HepG2 (cell line): ENCODE measurements around the gene STK25. TPM values are rescaled to one million over a fixed set of nuclear protein-coding genes. Genes with fewer than 3 reads are reported as not detected.

Experiments
- AKAP8 ChIP-seq: sonication (generic); formaldehyde crosslinking; IDR thresholded peaks from 2 replicates; pipeline ENCODE4 v1.5.1; 2020; ENCODE audit warnings: mild to moderate bottlenecking, missing genetic modification reagents
- ASH2L ChIP-seq: fragments of 300-600, 200-600 bp; sonication (generic); IDR thresholded peaks from 2 replicates; pipeline ENCODE4 v1.7.0; 2017; ENCODE audit warnings: low read depth, mild to moderate bottlenecking, moderate library complexity, mixed read lengths, low read length; ENCODE audit not compliant: insufficient read length
- EED ChIP-seq: sonication (generic); formaldehyde crosslinking; IDR thresholded peaks from 2 replicates; pipeline ENCODE4 v1.5.0; 2020; ENCODE audit warnings: mild to moderate bottlenecking, missing genetic modification reagents
- HMG20A ChIP-seq: IDR thresholded peaks from 2 replicates; pipeline ENCODE4 v1.6.1; 2016; ENCODE audit warnings: borderline replicate concordance
- HNRNPH1 ChIP-seq: fragments of 200-400 bp; formaldehyde crosslinking; optimal IDR thresholded peaks from 2 replicates; pipeline ENCODE3; 2017; ENCODE audit warnings: mild to moderate bottlenecking, low read depth, low read length
- KMT2B ChIP-seq: IDR thresholded peaks from 2 replicates; pipeline ENCODE4 v1.6.1; 2016; ENCODE audit warnings: missing genetic modification reagents, missing compliant biosample characterization
- NFATC3 ChIP-seq: sonication (generic); formaldehyde crosslinking; IDR thresholded peaks from 2 replicates; pipeline ENCODE4 v1.5.1; 2020; ENCODE audit warnings: mild to moderate bottlenecking, missing genetic modification reagents
- PAWR ChIP-seq: sonication (generic); formaldehyde crosslinking; IDR thresholded peaks from 2 replicates; pipeline ENCODE4 v1.4.0; 2020; ENCODE audit warnings: missing genetic modification reagents, mild to moderate bottlenecking, borderline replicate concordance
- PLSCR1 ChIP-seq: sonication (generic); formaldehyde crosslinking; IDR thresholded peaks from 2 replicates; pipeline ENCODE4 v1.5.0; 2020; ENCODE audit warnings: missing genetic modification reagents, mild to moderate bottlenecking, borderline replicate concordance
- ZKSCAN8 ChIP-seq: IDR thresholded peaks from 2 replicates; pipeline ENCODE4 v1.6.1; 2016; ENCODE audit warnings: borderline replicate concordance, missing genetic modification reagents, missing compliant biosample characterization
- ZNF296 ChIP-seq: sonication (generic); formaldehyde crosslinking; conservative IDR thresholded peaks from 2 replicates; pipeline ENCODE4 v1.5.0; 2020; ENCODE audit warnings: mild to moderate bottlenecking, missing genetic modification reagents
- ZNF605 ChIP-seq: sonication (generic); formaldehyde crosslinking; IDR thresholded peaks from 2 replicates; pipeline ENCODE4 v1.8.0; 2022; ENCODE audit warnings: mild to moderate bottlenecking, missing genetic modification reagents
- polyA plus RNA-seq, 8 experiments: library from polyadenylated mRNA; depleted of rRNA in 3 of 8; stranded (reverse) in 7 of 8; unstranded in 1 of 8; fragments of >200 nt; fragmentation: Illumina TruSeq in 4 of 8; extraction: Trizol in 4 of 8; gene quantifications; 2 replicates each; pipeline versions ENCODE4 v1.2.1 to v1.2.3, GENCODE V29; 2011 to 2016; ENCODE audit warnings: low read depth in 4 of 8, missing spikeins in 1 of 8, mixed read lengths in 1 of 8; ENCODE audit not compliant: insufficient read depth in 1 of 8
- total RNA-seq, 5 experiments: library from RNA; depleted of rRNA; stranded (reverse); fragments of >200 nt; fragmentation: Illumina TruSeq; extraction: Trizol; gene quantifications; 2 replicates each; pipeline ENCODE4 v1.2.3, GENCODE V29; 2016; ENCODE audit warnings: low read depth in 1 of 5
- TF ChIP-seq, protein P1 (sequence below): sonication (generic); formaldehyde crosslinking; IDR thresholded peaks from 2 replicates; pipeline ENCODE4 v1.4.0; 2020; ENCODE audit warnings: mild to moderate bottlenecking, low read depth, missing genetic modification reagents
- TF ChIP-seq, protein P2 (sequence below): sonication (generic); formaldehyde crosslinking; IDR thresholded peaks from 2 replicates; pipeline ENCODE4 v1.4.0; 2020; ENCODE audit warnings: mild to moderate bottlenecking, missing genetic modification reagents

STK25 gene
- total and polyA plus RNA-seq, 2 of the 13 experiments (the other 11 are each of a cell fraction or from before 2014, with no cell fraction given) = 177 to 481 TPM

- TF ChIP-seq HNRNPH1 = no peak
- no peak for TF ChIP-seq KMT2B
- no peak for TF ChIP-seq HMG20A (CRISPR knock-in tag)
- TF ChIP-seq AKAP8 (CRISPR knock-in tag) = 0 out of 2 replicates have a peak, but pooled peaks have one; percentile 25
- TF ChIP-seq ZNF605 (CRISPR knock-in tag) = no peak
- TF ChIP-seq, protein P1, sequence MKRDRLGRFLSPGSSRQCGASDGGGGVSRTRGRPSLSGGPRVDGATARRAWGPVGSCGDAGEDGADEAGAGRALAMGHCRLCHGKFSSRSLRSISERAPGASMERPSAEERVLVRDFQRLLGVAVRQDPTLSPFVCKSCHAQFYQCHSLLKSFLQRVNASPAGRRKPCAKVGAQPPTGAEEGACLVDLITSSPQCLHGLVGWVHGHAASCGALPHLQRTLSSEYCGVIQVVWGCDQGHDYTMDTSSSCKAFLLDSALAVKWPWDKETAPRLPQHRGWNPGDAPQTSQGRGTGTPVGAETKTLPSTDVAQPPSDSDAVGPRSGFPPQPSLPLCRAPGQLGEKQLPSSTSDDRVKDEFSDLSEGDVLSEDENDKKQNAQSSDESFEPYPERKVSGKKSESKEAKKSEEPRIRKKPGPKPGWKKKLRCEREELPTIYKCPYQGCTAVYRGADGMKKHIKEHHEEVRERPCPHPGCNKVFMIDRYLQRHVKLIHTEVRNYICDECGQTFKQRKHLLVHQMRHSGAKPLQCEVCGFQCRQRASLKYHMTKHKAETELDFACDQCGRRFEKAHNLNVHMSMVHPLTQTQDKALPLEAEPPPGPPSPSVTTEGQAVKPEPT (CRISPR knock-in tag) = no peak
- TF ChIP-seq, protein P2, sequence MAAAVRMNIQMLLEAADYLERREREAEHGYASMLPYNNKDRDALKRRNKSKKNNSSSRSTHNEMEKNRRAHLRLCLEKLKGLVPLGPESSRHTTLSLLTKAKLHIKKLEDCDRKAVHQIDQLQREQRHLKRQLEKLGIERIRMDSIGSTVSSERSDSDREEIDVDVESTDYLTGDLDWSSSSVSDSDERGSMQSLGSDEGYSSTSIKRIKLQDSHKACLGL (CRISPR knock-in tag) = no peak
- TF ChIP-seq ZKSCAN8 = no peak
- no peak for TF ChIP-seq ZNF296 (CRISPR knock-in tag)
- TF ChIP-seq NFATC3 (CRISPR knock-in tag) = no peak
- no peak for TF ChIP-seq PAWR
- peak; percentile 43; the same call in 1 of the 2 replicates for TF ChIP-seq EED (CRISPR knock-in tag)
- TF ChIP-seq ASH2L = no peak
- no peak for TF ChIP-seq PLSCR1 (CRISPR knock-in tag)
Observed at GRCh38 chr2:241506793-241507429, 1.5 kb downstream of the STK25 start (continued).
